ENCODE results near the gene BCAS3. TPM values are rescaled to one million over a fixed set of nuclear protein-coding genes. Genes with fewer than 3 reads are reported as not detected.

Gene BCAS3
- total RNA-seq, 2 donors from 2014 or later, result 28.0 to 37.7 TPM

DNA sequence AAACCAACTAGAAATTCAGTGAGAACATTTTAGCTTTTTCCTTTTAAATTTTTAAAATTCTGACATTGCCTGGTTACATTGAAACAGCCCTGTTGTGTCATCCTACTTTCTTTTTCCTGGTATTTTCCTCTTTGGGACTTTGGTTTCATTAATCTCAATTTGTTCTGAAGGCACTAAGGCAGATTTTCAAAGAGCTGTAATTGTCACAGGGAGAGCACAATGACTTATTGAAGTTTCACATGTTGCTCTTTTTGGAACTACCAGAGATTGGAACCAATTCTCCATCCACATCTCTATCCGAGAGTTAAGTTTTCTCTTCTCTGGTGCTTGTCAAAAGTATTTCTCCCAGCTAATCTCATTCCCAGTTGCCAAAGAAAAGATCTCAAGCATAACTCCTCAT lies 577.3 kb downstream of the BCAS3 start:
- Histone ChIP-seq H3K9me3 (ENCODE audit: control insufficient read depth, low read length) (no peaks in the 10 kb centered on the region), H3K9ac (ENCODE audit: extremely low read depth, low read length, poor library complexity, severe bottlenecking) (no peak overlapping the region), H3K36me3 (ENCODE audit: control insufficient read depth, insufficient read depth, low read length) (no peaks in the 10 kb centered on the region), H3K27me3 (ENCODE audit: control insufficient read depth, insufficient read depth, low read length, poor library complexity, severe bottlenecking) (no peaks in the 10 kb centered on the region), H3K4me1 (ENCODE audit: control insufficient read depth, insufficient read depth, low read length) (peaks cover 4% of the 10 kb centered on the region), H3K4me3 (ENCODE audit: low read length) (no peak overlapping the region), H3K27ac (ENCODE audit: low read depth, low read length) (no peak overlapping the region)
- Mint-ChIP-seq H3K27ac (no peak overlapping the region), H3K4me3 (no peak overlapping the region), H3K4me1 (peaks cover 32% of the 10 kb centered on the region), H3K27me3 (ENCODE audit: insufficient read depth) (no peaks in the 10 kb centered on the region), H3K9me3 (no peaks in the 10 kb centered on the region), H3K36me3 (ENCODE audit: low read depth) (no peaks in the 10 kb centered on the region)
- TF ChIP-seq, protein P1, sequence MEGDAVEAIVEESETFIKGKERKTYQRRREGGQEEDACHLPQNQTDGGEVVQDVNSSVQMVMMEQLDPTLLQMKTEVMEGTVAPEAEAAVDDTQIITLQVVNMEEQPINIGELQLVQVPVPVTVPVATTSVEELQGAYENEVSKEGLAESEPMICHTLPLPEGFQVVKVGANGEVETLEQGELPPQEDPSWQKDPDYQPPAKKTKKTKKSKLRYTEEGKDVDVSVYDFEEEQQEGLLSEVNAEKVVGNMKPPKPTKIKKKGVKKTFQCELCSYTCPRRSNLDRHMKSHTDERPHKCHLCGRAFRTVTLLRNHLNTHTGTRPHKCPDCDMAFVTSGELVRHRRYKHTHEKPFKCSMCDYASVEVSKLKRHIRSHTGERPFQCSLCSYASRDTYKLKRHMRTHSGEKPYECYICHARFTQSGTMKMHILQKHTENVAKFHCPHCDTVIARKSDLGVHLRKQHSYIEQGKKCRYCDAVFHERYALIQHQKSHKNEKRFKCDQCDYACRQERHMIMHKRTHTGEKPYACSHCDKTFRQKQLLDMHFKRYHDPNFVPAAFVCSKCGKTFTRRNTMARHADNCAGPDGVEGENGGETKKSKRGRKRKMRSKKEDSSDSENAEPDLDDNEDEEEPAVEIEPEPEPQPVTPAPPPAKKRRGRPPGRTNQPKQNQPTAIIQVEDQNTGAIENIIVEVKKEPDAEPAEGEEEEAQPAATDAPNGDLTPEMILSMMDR (conservative IDR thresholded peaks at IDR 0.05), result no peak
- 86 to 97% methylated on average over 1 of the region's 1 CpG for WGBS, 2 experiments (ENCODE audit: insufficient coverage in 1 of 2, insufficient read length in 1 of 2)
- DNase-seq, result no peak

DNA sequence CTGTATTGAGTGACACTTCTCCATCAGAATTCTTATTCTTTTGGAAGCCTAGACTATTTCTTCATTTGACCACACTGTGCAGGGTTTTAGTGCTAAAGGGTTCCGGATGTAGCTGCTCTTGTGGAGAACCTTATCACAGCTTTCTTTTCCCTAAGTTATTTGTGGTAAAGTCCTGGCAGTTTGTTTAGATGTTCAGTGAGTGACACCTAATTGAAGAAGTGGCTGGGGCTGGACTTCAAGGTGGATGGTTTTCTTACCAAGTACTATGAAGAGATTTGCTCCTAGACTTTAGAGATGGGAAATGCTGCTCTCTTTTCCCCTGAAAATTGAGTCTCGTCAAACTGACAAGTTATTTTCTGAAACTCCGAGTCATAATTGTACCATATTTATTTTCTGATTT lies 578.0 kb downstream of the BCAS3 start:
- no peaks in the 10 kb centered on the region for H3K36me3 Mint-ChIP-seq (ENCODE audit: low read depth)
- no peak overlapping the region for H3K4me3 ChIP-seq (ENCODE audit: low read length)
- WGBS, 2 experiments (ENCODE audit: insufficient coverage in 1 of 2, insufficient read length in 1 of 2), result 90 to 96% methylated on average over 3 of the region's 3 CpGs
- H3K27me3 ChIP-seq (ENCODE audit: control insufficient read depth, insufficient read depth, low read length, poor library complexity, severe bottlenecking), result no peaks in the 10 kb centered on the region
- H3K9ac ChIP-seq (ENCODE audit: extremely low read depth, low read length, poor library complexity, severe bottlenecking), result no peak overlapping the region
- H3K9me3 Mint-ChIP-seq, result no peaks in the 10 kb centered on the region
- no peak overlapping the region for H3K4me3 Mint-ChIP-seq
- no peaks in the 10 kb centered on the region for H3K36me3 ChIP-seq (ENCODE audit: control insufficient read depth, insufficient read depth, low read length)
- DNase-seq, result no peak
- H3K4me1 ChIP-seq (ENCODE audit: control insufficient read depth, insufficient read depth, low read length), result peaks cover 5% of the 10 kb centered on the region
- no peak overlapping the region for H3K27ac ChIP-seq (ENCODE audit: low read depth, low read length)
- H3K27me3 Mint-ChIP-seq (ENCODE audit: insufficient read depth), result no peaks in the 10 kb centered on the region
- TF ChIP-seq, protein P1 (conservative IDR thresholded peaks at IDR 0.05), result no peak
- H3K27ac Mint-ChIP-seq, result no peak overlapping the region
- H3K4me1 Mint-ChIP-seq, result peaks cover 33% of the 10 kb centered on the region
- H3K9me3 ChIP-seq (ENCODE audit: control insufficient read depth, low read length), result no peaks in the 10 kb centered on the region

DNA sequence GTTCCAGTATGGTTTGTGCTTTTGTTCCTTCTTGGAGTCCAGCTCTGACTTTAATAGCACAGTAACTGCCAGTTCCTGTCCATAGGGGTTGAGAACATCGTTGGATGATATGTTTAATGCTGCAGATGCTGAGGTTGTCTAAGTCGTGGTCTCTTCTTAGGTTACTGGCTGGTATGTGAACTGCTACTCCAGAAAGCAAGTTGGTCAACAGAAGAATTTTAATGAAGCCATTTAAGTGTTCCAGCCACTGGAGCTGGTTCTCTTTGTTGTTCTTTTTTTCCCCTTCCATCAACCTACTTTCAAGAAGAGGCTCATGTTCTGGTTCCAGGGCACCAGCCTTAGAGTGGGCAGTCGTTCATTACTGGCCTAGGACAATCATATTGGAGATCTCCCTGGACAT lies 581.7 kb downstream of the BCAS3 start:
- Histone ChIP-seq H3K9me3 (ENCODE audit: control insufficient read depth, low read length) (no peaks in the 10 kb centered on the region), H3K4me3 (ENCODE audit: low read length) (no peak overlapping the region), H3K36me3 (ENCODE audit: control insufficient read depth, insufficient read depth, low read length) (no peaks in the 10 kb centered on the region), H3K27me3 (ENCODE audit: control insufficient read depth, insufficient read depth, low read length, poor library complexity, severe bottlenecking) (no peaks in the 10 kb centered on the region), H3K4me1 (ENCODE audit: control insufficient read depth, insufficient read depth, low read length) (peaks cover 5% of the 10 kb centered on the region), H3K9ac (ENCODE audit: extremely low read depth, low read length, poor library complexity, severe bottlenecking) (no peak overlapping the region), H3K27ac (ENCODE audit: low read depth, low read length) (no peak overlapping the region)
- H3K9me3 Mint-ChIP-seq, result no peaks in the 10 kb centered on the region
- no peaks in the 10 kb centered on the region for H3K36me3 Mint-ChIP-seq (ENCODE audit: low read depth)
- TF ChIP-seq, protein P1 (conservative IDR thresholded peaks at IDR 0.05), result no peak
- H3K4me1 Mint-ChIP-seq, result peaks cover 23% of the 10 kb centered on the region
- no peaks in the 10 kb centered on the region for H3K27me3 Mint-ChIP-seq (ENCODE audit: insufficient read depth)
- WGBS, 2 experiments (ENCODE audit: insufficient coverage in 1 of 2, insufficient read length in 1 of 2), result 67 to 79% methylated on average over 3 of the region's 3 CpGs
- no peak overlapping the region for H3K27ac Mint-ChIP-seq
- no peak overlapping the region for H3K4me3 Mint-ChIP-seq
- DNase-seq, result no peak
